Ascending aorta (tissue), 2 donors: Measurements from ENCODE around the gene CAPN11. TPM values are rescaled to one million over a fixed set of nuclear protein-coding genes. Genes with fewer than 3 reads are reported as not detected.

Experiments used
- DNase-seq, 2 donors: peaks; one replicate each; pipeline ENCODE4 v3.0.0-alpha.2; 2019; ENCODE audit warnings: low spot score in 2 of 2
- H3K27ac ChIP-seq, 2 donors: fragments of 200-600 bp; sonication (generic); one replicate each; pipeline ENCODE4 v1.5.1; 2016 to 2017; ENCODE audit warnings: mild to moderate bottlenecking in 1 of 2
- H3K27me3 ChIP-seq: fragments of 200-600 bp; sonication (generic); one replicate; pipeline ENCODE4 v1.5.1; 2017
- H3K36me3 ChIP-seq, 2 donors: fragments of 200-600 bp; sonication (generic); one replicate each; pipeline ENCODE4 v1.5.1; 2016
- H3K4me1 ChIP-seq, 2 donors: fragments of 200-600 bp; sonication (generic); one replicate each; pipeline ENCODE4 v1.5.1; 2016 to 2017; ENCODE audit warnings: mild to moderate bottlenecking in 1 of 2
- H3K4me3 ChIP-seq, 2 donors: fragments of 200-600 bp; sonication (generic); one replicate each; pipeline ENCODE4 v1.5.1; 2016 to 2017; ENCODE audit warnings: mild to moderate bottlenecking in 1 of 2
- H3K9me3 ChIP-seq, 2 donors: fragments of 200-600 bp; sonication (generic); one replicate each; pipeline ENCODE4 v1.5.1; 2016
- CTCF ChIP-seq, 3 experiments: fragments of 200-600 bp in 2 of 3; fragments of 450-650 bp in 1 of 3; sonication (generic) in 2 of 3; IDR thresholded peaks; one replicate each; pipeline ENCODE4 v1.5.1; 2016 to 2019; ENCODE audit warnings: antibody characterized with exemption in 3 of 3, mild to moderate bottlenecking in 1 of 3, moderate library complexity in 1 of 3
- intact Hi-C: fragments of 100-400 bp; cut with DNase I; formaldehyde crosslinking; loops from one replicate; pipeline ENCODE4 v1.15.1; 2023
- total RNA-seq: library from RNA; depleted of rRNA; stranded (reverse); fragments of >200 nt; gene quantifications from one replicate; pipeline ENCODE4 v1.1.0, GENCODE V29; 2016

The CAPN11 gene
- total RNA-seq, 1 donor from 2014 or later = 0.43 TPM

GRCh38 chr6:44162876-44163625, 4.4 kb downstream of the CAPN11 start:
- Histone ChIP-seq H3K4me3 (no peak overlapping the region), H3K9me3 (no peaks in the 10 kb centered on the region), H3K36me3 (no peaks in the 10 kb centered on the region), H3K27ac (no peak overlapping the region), H3K4me1 (no peaks in the 10 kb centered on the region), H3K27me3 (no peaks in the 10 kb centered on the region)
- no peak for TF ChIP-seq CTCF (IDR thresholded peaks at IDR 0.05)
- intact Hi-C loops = no loop called here
- DNase-seq = no peak

- H3K4me3 ChIP-seq = no peak overlapping the region
- intact Hi-C loops = no loop called here
- no peaks in the 10 kb centered on the region for H3K27me3 ChIP-seq
- H3K4me1 ChIP-seq = no peaks in the 10 kb centered on the region
- H3K9me3 ChIP-seq = no peaks in the 10 kb centered on the region
- no peaks in the 10 kb centered on the region for H3K36me3 ChIP-seq
- no peak for TF ChIP-seq CTCF (IDR thresholded peaks at IDR 0.05)
- H3K27ac ChIP-seq = no peak overlapping the region
- DNase-seq = no peak
Measured at GRCh38 chr6:44166116-44166515, 7.5 kb downstream of the CAPN11 start.

GRCh38 chr6:44166591-44167184, 8.1 kb downstream of the CAPN11 start:
- no peak for DNase-seq
- no peak overlapping the region for H3K4me3 ChIP-seq
- no peaks in the 10 kb centered on the region for H3K4me1 ChIP-seq
- no peak for TF ChIP-seq CTCF (IDR thresholded peaks at IDR 0.05)
- no peaks in the 10 kb centered on the region for H3K9me3 ChIP-seq
- H3K36me3 ChIP-seq = no peaks in the 10 kb centered on the region
- intact Hi-C loops = no loop called here
- H3K27me3 ChIP-seq = no peaks in the 10 kb centered on the region
- no peak overlapping the region for H3K27ac ChIP-seq

- no peaks in the 10 kb centered on the region for H3K9me3 ChIP-seq
- H3K4me3 ChIP-seq = no peak overlapping the region
- no peaks in the 10 kb centered on the region for H3K4me1 ChIP-seq
- no peak for TF ChIP-seq CTCF (IDR thresholded peaks at IDR 0.05)
- H3K27ac ChIP-seq = no peak overlapping the region
- intact Hi-C loops = no loop called here
- no peak for DNase-seq
- H3K36me3 ChIP-seq = no peaks in the 10 kb centered on the region
- no peaks in the 10 kb centered on the region for H3K27me3 ChIP-seq
Measured at GRCh38 chr6:44167567-44167966, 8.9 kb downstream of the CAPN11 start.

GRCh38 chr6:44169154-44169553, 10.5 kb downstream of the CAPN11 start:
- no peaks in the 10 kb centered on the region for H3K36me3 ChIP-seq
- intact Hi-C loops = loop anchor here (2.0 kb wide), 1 partner anchor 168 kb away; no protein-coding TSS in a partner anchor
- DNase-seq = no peak
- H3K27ac ChIP-seq = no peak overlapping the region
- TF ChIP-seq CTCF (IDR thresholded peaks at IDR 0.05) = no peak
- H3K4me1 ChIP-seq = peaks cover 0 to 3% of the 10 kb centered on the region in 2 donors
- no peak overlapping the region for H3K4me3 ChIP-seq
- H3K27me3 ChIP-seq = no peaks in the 10 kb centered on the region
- no peaks in the 10 kb centered on the region for H3K9me3 ChIP-seq
